ENCODE measurements around the gene PADI2. TPM values are rescaled to one million over a fixed set of nuclear protein-coding genes. Genes with fewer than 3 reads are reported as not detected.

PADI2 gene
- total RNA-seq, 1 donor, result under 0.01 TPM

DNA sequence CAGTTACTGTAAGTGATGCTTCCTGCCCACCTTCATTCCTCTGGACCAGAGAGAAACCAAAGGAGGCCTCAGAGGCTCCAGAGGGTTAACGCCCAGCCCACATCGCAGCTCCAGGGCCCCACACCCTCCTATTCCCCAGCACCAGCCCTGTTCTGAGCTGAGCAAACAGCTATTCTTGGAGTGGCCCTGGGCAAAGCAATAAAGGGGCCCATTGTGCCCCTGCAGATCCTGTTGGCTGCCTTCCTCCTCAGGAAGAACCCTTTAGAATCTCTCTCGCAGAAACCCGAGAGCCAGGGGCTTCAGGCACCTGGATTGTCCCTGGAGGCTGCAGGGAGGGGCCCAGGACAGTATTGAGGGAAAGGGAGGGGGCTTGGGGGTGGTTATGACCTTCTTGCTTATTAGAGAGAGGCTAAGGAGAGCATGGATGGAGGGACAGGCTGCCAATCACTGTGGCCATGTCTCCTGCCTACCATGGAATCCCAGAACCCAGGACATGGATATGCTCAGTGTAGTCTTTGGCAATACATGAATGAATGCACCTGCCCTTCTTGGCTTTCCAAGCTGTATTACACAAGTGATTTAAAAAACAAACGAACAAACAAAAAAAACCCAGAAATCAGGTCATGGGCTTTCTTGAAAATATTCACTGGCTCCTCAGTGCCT, 9.2 kb downstream of the PADI2 start:
- Histone ChIP-seq H3K27ac (ENCODE audit: low read depth, low read length) (no peak overlapping the region), H3K36me3 (ENCODE audit: insufficient read depth, low read length) (no peaks in the 10 kb centered on the region), H4K20me1 (ENCODE audit: insufficient read depth, low read length) (no peaks in the 10 kb centered on the region), H3K27me3 (ENCODE audit: insufficient read depth, low read length) (peaks cover 22% of the 10 kb centered on the region), H2AFZ (ENCODE audit: low read length) (no peak overlapping the region), H3K4me3 (ENCODE audit: insufficient read depth, low read length) (no peak overlapping the region), H3K9me3 (ENCODE audit: low read depth, low read length) (no peaks in the 10 kb centered on the region), H3K4me1 (ENCODE audit: insufficient read depth, low read length) (no peaks in the 10 kb centered on the region), H3K79me2 (ENCODE audit: insufficient read depth, low read length) (no peaks in the 10 kb centered on the region), H3K4me2 (ENCODE audit: insufficient read depth, low read length) (no peak overlapping the region)
- no peak for TF ChIP-seq CTCF (IDR thresholded peaks at IDR 0.05; ENCODE audit: extremely low read depth, low read depth, low read length)
- DNase-seq (ENCODE audit: insufficient read length, low spot score, missing footprints), result peak; percentile 50

GRCh38 chr1:17108786-17109185, 10.5 kb downstream of the PADI2 start:
- TF ChIP-seq CTCF (IDR thresholded peaks at IDR 0.05; ENCODE audit: extremely low read depth, low read depth, low read length), result no peak
- Histone ChIP-seq H3K4me2 (ENCODE audit: insufficient read depth, low read length) (no peak overlapping the region), H3K36me3 (ENCODE audit: insufficient read depth, low read length) (no peaks in the 10 kb centered on the region), H3K9me3 (ENCODE audit: low read depth, low read length) (no peaks in the 10 kb centered on the region), H3K27me3 (ENCODE audit: insufficient read depth, low read length) (peaks cover 12% of the 10 kb centered on the region), H3K27ac (ENCODE audit: low read depth, low read length) (no peak overlapping the region), H3K4me1 (ENCODE audit: insufficient read depth, low read length) (no peaks in the 10 kb centered on the region), H3K79me2 (ENCODE audit: insufficient read depth, low read length) (no peaks in the 10 kb centered on the region), H4K20me1 (ENCODE audit: insufficient read depth, low read length) (no peaks in the 10 kb centered on the region), H3K4me3 (ENCODE audit: insufficient read depth, low read length) (no peak overlapping the region), H2AFZ (ENCODE audit: low read length) (no peak overlapping the region)
- peak; percentile 47 for DNase-seq (ENCODE audit: insufficient read length, low spot score, missing footprints)

- H3K4me2 ChIP-seq (ENCODE audit: insufficient read depth, low read length), result no peak overlapping the region
- TF ChIP-seq CTCF (IDR thresholded peaks at IDR 0.05; ENCODE audit: extremely low read depth, low read depth, low read length), result no peak
- H3K4me1 ChIP-seq (ENCODE audit: insufficient read depth, low read length), result no peaks in the 10 kb centered on the region
- no peaks in the 10 kb centered on the region for H3K79me2 ChIP-seq (ENCODE audit: insufficient read depth, low read length)
- peak; percentile 13 for DNase-seq (ENCODE audit: insufficient read length, low spot score, missing footprints)
- no peaks in the 10 kb centered on the region for H4K20me1 ChIP-seq (ENCODE audit: insufficient read depth, low read length)
- no peak overlapping the region for H2AFZ ChIP-seq (ENCODE audit: low read length)
- peaks cover 12% of the 10 kb centered on the region for H3K27me3 ChIP-seq (ENCODE audit: insufficient read depth, low read length)
- H3K4me3 ChIP-seq (ENCODE audit: insufficient read depth, low read length), result no peak overlapping the region
- H3K36me3 ChIP-seq (ENCODE audit: insufficient read depth, low read length), result no peaks in the 10 kb centered on the region
- H3K9me3 ChIP-seq (ENCODE audit: low read depth, low read length), result no peaks in the 10 kb centered on the region
- no peak overlapping the region for H3K27ac ChIP-seq (ENCODE audit: low read depth, low read length)
Observed at GRCh38 chr1:17108360-17108759, 10.9 kb downstream of the PADI2 start.

DNA sequence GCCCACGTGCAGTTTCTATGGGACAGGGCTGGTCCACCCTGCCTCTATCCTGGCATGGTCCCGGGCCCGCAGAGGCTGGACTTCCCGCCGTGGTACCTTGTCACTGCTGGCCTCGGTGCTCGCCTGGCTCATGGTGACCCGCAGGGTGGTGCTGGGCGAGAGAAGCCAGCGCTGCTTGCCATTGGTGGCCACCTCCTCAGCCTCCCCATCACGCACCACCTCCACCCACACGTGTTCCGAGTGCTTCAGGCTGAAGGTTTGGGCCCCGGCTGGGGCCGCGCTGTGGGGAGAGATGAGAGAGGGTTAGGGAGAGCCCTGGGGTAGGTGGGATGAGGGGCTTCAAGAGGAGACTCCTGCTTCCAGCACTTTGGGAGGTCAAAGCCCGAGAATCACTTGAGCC, 14.5 kb downstream of the PADI2 start:
- no peak for DNase-seq (ENCODE audit: insufficient read length, low spot score, missing footprints)

More for the DNA sequence above, 14.5 kb downstream of the PADI2 start:
- no peak overlapping the region for H3K27ac ChIP-seq (ENCODE audit: low read depth, low read length)
- H3K4me2 ChIP-seq (ENCODE audit: insufficient read depth, low read length), result no peak overlapping the region
- H3K4me3 ChIP-seq (ENCODE audit: insufficient read depth, low read length), result no peak overlapping the region
- H3K36me3 ChIP-seq (ENCODE audit: insufficient read depth, low read length), result no peaks in the 10 kb centered on the region
- H3K4me1 ChIP-seq (ENCODE audit: insufficient read depth, low read length), result no peaks in the 10 kb centered on the region
- H4K20me1 ChIP-seq (ENCODE audit: insufficient read depth, low read length), result no peaks in the 10 kb centered on the region
- H3K79me2 ChIP-seq (ENCODE audit: insufficient read depth, low read length), result no peaks in the 10 kb centered on the region
- H2AFZ ChIP-seq (ENCODE audit: low read length), result no peak overlapping the region
- H3K9me3 ChIP-seq (ENCODE audit: low read depth, low read length), result no peaks in the 10 kb centered on the region
- TF ChIP-seq CTCF (IDR thresholded peaks at IDR 0.05; ENCODE audit: extremely low read depth, low read depth, low read length), result no peak
- peaks cover 16% of the 10 kb centered on the region for H3K27me3 ChIP-seq (ENCODE audit: insufficient read depth, low read length)

All from osteoblast (primary cell).